Keratinocyte (primary cell): Measurements from ENCODE around the gene SLF2. TPM values are rescaled to one million over a fixed set of nuclear protein-coding genes. Genes with fewer than 3 reads are reported as not detected.

ENCODE experiments used
- DNase-seq: peaks from one replicate; pipeline ENCODE4 v3.0.0-alpha.2; 2011; ENCODE audit warnings: low read depth, missing footprints, low spot score
- FAIRE-seq: peaks from 2 replicates; lab custom pipeline; 2011; peaks lifted over from hg19 to GRCh38; lab: Jason Lieb, UNC
- H2AFZ ChIP-seq: 2 replicates; pipeline ENCODE4 v1.6.0; 2012; ENCODE audit warnings: low read length, control low read depth, inconsistent platforms; ENCODE audit not compliant: control insufficient read depth
- H3K27ac ChIP-seq: 2 replicates; pipeline ENCODE4 v1.5.1; 2011; ENCODE audit warnings: low read length; ENCODE audit not compliant: control insufficient read depth, insufficient read depth
- H3K27me3 ChIP-seq: 3 replicates; pipeline ENCODE4 v1.6.0; 2011; ENCODE audit warnings: low read length; ENCODE audit not compliant: control insufficient read depth, insufficient read depth; ENCODE audit errors: extremely low read depth
- H3K36me3 ChIP-seq, 2 experiments: 2 replicates in 1 of 2; 3 replicates in 1 of 2; pipeline ENCODE4 v1.5.1; 2011; ENCODE audit warnings: low read length in 2 of 2, mild to moderate bottlenecking in 1 of 2; ENCODE audit not compliant: control insufficient read depth in 2 of 2, insufficient read depth in 2 of 2; ENCODE audit errors: extremely low read depth in 1 of 2
- H3K4me1 ChIP-seq: 3 replicates; pipeline ENCODE4 v1.5.1; 2011; ENCODE audit warnings: low read length; ENCODE audit not compliant: control insufficient read depth, insufficient read depth; ENCODE audit errors: extremely low read depth
- H3K4me2 ChIP-seq: 3 replicates; pipeline ENCODE4 v1.6.0; 2011; ENCODE audit warnings: low read depth, low read length; ENCODE audit not compliant: control insufficient read depth, insufficient read depth; ENCODE audit errors: extremely low read depth
- H3K4me3 ChIP-seq, 3 experiments: fragments of 200-600 bp in 1 of 3; sonication (generic) in 1 of 3; 2 replicates in 2 of 3; 3 replicates in 1 of 3; pipeline ENCODE4 v1.5.1; 2011 to 2016; ENCODE audit warnings: low read length in 3 of 3, mild to moderate bottlenecking in 3 of 3, control low read depth in 2 of 3, inconsistent platforms in 1 of 3, low read depth in 1 of 3, mixed read lengths in 1 of 3, mixed run types in 1 of 3, moderate library complexity in 1 of 3; ENCODE audit not compliant: control insufficient read depth in 2 of 3, insufficient read depth in 2 of 3; ENCODE audit errors: extremely low read depth in 1 of 3
- H3K79me2 ChIP-seq: 2 replicates; pipeline ENCODE4 v1.6.0; 2012; ENCODE audit warnings: low read length; ENCODE audit not compliant: control insufficient read depth, insufficient read depth
- H3K9ac ChIP-seq: 3 replicates; pipeline ENCODE4 v1.6.0; 2011; ENCODE audit warnings: low read length; ENCODE audit not compliant: control insufficient read depth, insufficient read depth; ENCODE audit errors: extremely low read depth
- H3K9me1 ChIP-seq: 3 replicates; pipeline ENCODE4 v1.6.0; 2011; ENCODE audit warnings: low read length; ENCODE audit not compliant: control insufficient read depth, insufficient read depth; ENCODE audit errors: extremely low read depth
- H3K9me3 ChIP-seq: 2 replicates; pipeline ENCODE4 v1.5.1; 2012; ENCODE audit warnings: low read depth, low read length; ENCODE audit not compliant: control insufficient read depth
- H4K20me1 ChIP-seq: 3 replicates; pipeline ENCODE4 v1.6.0; 2011; ENCODE audit warnings: low read length; ENCODE audit not compliant: control insufficient read depth, insufficient read depth; ENCODE audit errors: extremely low read depth
- CTCF ChIP-seq, 3 experiments: IDR thresholded peaks in 1 of 3; conservative IDR thresholded peaks in 1 of 3; optimal IDR thresholded peaks in 1 of 3; 2 replicates in 2 of 3; 3 replicates in 1 of 3; pipeline versions ENCODE3 to v1.5.1; 2011; ENCODE audit warnings: low read length in 3 of 3, mild to moderate bottlenecking in 3 of 3, moderate library complexity in 2 of 3, control low read depth in 1 of 3, inconsistent platforms in 1 of 3; ENCODE audit not compliant: insufficient read depth in 2 of 3; ENCODE audit errors: extremely low read depth in 1 of 3
- EZH2 ChIP-seq: IDR thresholded peaks from one replicate; pipeline ENCODE4 v1.6.1; 2012; ENCODE audit warnings: inconsistent platforms, mild to moderate bottlenecking, low read length, moderate library complexity
- dilution Hi-C: fragments of 300-500 bp; cut with MboI; formaldehyde crosslinking; loops from one replicate; pipeline ENCODE4 v1.7.0; 2020; ENCODE audit warnings: low sequenced_read_pairs; ENCODE audit not compliant: extremely low pct_ligation_motif_present
- polyA plus RNA-seq, 5 experiments: library from polyadenylated mRNA; depleted of rRNA in 3 of 5; stranded (reverse) in 3 of 5; stranded (forward) in 1 of 5; unstranded in 1 of 5; fragments of >200 nt; gene quantifications; 1 replicate in 1 of 5; 2 replicates in 3 of 5; 3 replicates in 1 of 5; pipeline versions ENCODE4 v1.2.1 to v1.2.3, GENCODE V29; 2011 to 2012; ENCODE audit warnings: missing spikeins in 2 of 5, low read depth in 1 of 5, low replicate concordance in 1 of 5

Gene SLF2
- polyA plus RNA-seq, 1 donor (not counting 4 experiments of a cell fraction or from before 2014, with no cell fraction given): 7.1 TPM

- Histone ChIP-seq H3K9me3 (no peaks in the 10 kb centered on the region), H3K27me3 (peaks cover 5% of the 10 kb centered on the region), H3K9ac (no peak overlapping the region), H3K79me2 (no peaks in the 10 kb centered on the region), H3K4me3 (no peak overlapping the region), H4K20me1 (no peaks in the 10 kb centered on the region), H3K4me1 (peaks cover 31% of the 10 kb centered on the region), H3K9me1 (no peaks in the 10 kb centered on the region), H2AFZ (no peak overlapping the region), H3K36me3 (no peaks in the 10 kb centered on the region), H3K4me2 (peak overlapping the region; percentile 49), H3K27ac (peak overlapping the region; percentile 39)
- TF ChIP-seq CTCF (optimal IDR thresholded peaks at IDR 0.05 in 1 of 3, IDR thresholded peaks at IDR 0.05 in 1 of 3, conservative IDR thresholded peaks at IDR 0.05 in 1 of 3; ENCODE audit: extremely low read depth in 1 of 3, insufficient read depth in 2 of 3, low read length in 3 of 3): no peak
- no peak for TF ChIP-seq EZH2
- DNase-seq (peak; percentile 32), FAIRE-seq (peak; percentile 55)
- dilution Hi-C loops: loop anchor here (25.0 kb wide), 1 partner anchor 324 kb away; no protein-coding TSS in a partner anchor
Observed at GRCh38 chr10:100886091-100886490, 26.7 kb upstream of the SLF2 start.

GRCh38 chr10:100886521-100886920 is 26.2 kb upstream of the SLF2 start:
- no peaks in the 10 kb centered on the region for H3K79me2 ChIP-seq
- H3K9ac ChIP-seq: no peak overlapping the region
- DNase-seq (no peak), FAIRE-seq (no peak)
- peak overlapping the region; percentile 49 for H3K4me2 ChIP-seq
- H3K4me1 ChIP-seq: peaks cover 33% of the 10 kb centered on the region
- H3K36me3 ChIP-seq: no peaks in the 10 kb centered on the region
- no peaks in the 10 kb centered on the region for H3K9me1 ChIP-seq
- H3K9me3 ChIP-seq: no peaks in the 10 kb centered on the region
- dilution Hi-C loops: loop anchor here (25.0 kb wide), 1 partner anchor 324 kb away; no protein-coding TSS in a partner anchor
- peak overlapping the region; percentile 39 for H3K27ac ChIP-seq
- H3K4me3 ChIP-seq: no peak overlapping the region
- TF ChIP-seq CTCF (optimal IDR thresholded peaks at IDR 0.05 in 1 of 3, IDR thresholded peaks at IDR 0.05 in 1 of 3, conservative IDR thresholded peaks at IDR 0.05 in 1 of 3; ENCODE audit: extremely low read depth in 1 of 3, insufficient read depth in 2 of 3, low read length in 3 of 3) (no peak), EZH2 (no peak)
- no peak overlapping the region for H2AFZ ChIP-seq
- H4K20me1 ChIP-seq: no peaks in the 10 kb centered on the region
- H3K27me3 ChIP-seq: peaks cover 5% of the 10 kb centered on the region
